ENCODE results near the gene NETO2.
A peak's percentile ranks its signal among the peaks of the same experiment; 100 is the strongest.
"Not testable (repeated sequence)": the region's sequence is repeated elsewhere in the genome, so short reads cannot be mapped to it uniquely, and the experiment has no call there.

NETO2 gene

DNA sequence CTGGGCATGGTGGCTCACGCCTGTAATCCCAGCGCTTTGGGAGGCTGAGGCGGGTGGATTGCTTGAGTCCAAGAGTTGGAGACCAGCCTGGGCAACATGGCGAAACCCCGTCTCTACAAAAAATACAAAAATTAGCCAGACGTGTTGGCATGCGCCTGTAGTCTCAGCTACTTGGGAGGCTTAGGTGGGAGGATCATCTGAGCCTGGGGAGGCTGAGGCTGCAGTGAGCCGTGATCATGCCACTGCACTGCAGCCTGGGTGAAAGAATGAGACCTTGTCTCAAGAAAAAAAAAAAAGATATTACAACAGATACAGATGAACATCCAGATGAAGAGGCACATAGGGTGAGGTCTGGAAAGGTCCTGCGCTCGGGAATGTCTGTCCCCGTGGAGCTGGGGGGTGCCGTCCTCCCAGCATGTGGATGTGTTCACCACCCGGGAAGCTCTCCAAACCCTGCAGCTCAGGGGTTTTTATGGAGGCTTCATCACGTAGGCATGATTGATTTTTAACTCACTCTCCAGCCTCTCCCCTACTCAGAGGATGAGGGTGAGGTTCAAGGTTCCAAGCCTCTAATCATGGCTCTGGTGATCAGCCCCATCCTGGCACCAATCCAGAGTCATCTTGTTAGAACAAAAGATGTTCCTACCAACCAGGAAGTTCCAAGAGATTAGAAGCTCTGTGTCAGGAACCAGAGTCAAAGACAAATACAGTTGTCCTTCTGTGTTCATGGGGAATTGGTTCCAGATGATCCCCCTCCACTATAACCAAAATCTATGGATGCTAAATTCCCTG lies 85.3 kb downstream of the NETO2 start:
- H3K4me3 ChIP-seq (ENCODE audit: low read depth, low read length) = no peak overlapping the region
- H3K9me3 ChIP-seq (ENCODE audit: control insufficient read depth, insufficient read depth, low read depth, low read length) = no peaks in the 10 kb centered on the region
- H3K27ac ChIP-seq (ENCODE audit: extremely low read depth, low read depth, low read length) = no peak overlapping the region
- H3K36me3 ChIP-seq (ENCODE audit: control insufficient read depth in 2 of 2, insufficient read depth in 1 of 2, low read length in 2 of 2) = no peaks in the 10 kb centered on the region
- ChIA-PET CTCF (interaction anchor here (0.6 to 0.7 kb wide), 2 partner anchors 91 to 1012 kb away, joined by 3 to 4 read pairs; no protein-coding TSS in a partner anchor), POLR2A (no interaction called here)
- no peaks in the 10 kb centered on the region for H3K4me1 ChIP-seq (ENCODE audit: control insufficient read depth, insufficient read depth, low read length)
- TF ChIP-seq SP7 (tag by site-specific recombination; IDR thresholded peaks at IDR 0.05) = peak; percentile 62; the same call in 1 of the 2 replicates
- no peak for TF ChIP-seq ZNF792 (tag by site-specific recombination; IDR thresholded peaks at IDR 0.05)
- no peak for TF ChIP-seq ZNF677 (tag by site-specific recombination; IDR thresholded peaks at IDR 0.05)
- TF ChIP-seq GLIS1 (tag by site-specific recombination; IDR thresholded peaks at IDR 0.05) = peak; percentile 43
- TF ChIP-seq ZFHX2 (tag by site-specific recombination; conservative IDR thresholded peaks at IDR 0.05) = no peak
- no peak for TF ChIP-seq ZNF121 (tag by site-specific recombination; IDR thresholded peaks at IDR 0.05)
- peak; percentile 56 for TF ChIP-seq ZIC2 (tag by site-specific recombination; IDR thresholded peaks at IDR 0.05)
- TF ChIP-seq ZNF157 (tag by site-specific recombination; IDR thresholded peaks at IDR 0.05) = no peak
- no peak for TF ChIP-seq ZNF292 (tag by site-specific recombination; IDR thresholded peaks at IDR 0.05; ENCODE audit: borderline replicate concordance, low read depth)

DNA sequence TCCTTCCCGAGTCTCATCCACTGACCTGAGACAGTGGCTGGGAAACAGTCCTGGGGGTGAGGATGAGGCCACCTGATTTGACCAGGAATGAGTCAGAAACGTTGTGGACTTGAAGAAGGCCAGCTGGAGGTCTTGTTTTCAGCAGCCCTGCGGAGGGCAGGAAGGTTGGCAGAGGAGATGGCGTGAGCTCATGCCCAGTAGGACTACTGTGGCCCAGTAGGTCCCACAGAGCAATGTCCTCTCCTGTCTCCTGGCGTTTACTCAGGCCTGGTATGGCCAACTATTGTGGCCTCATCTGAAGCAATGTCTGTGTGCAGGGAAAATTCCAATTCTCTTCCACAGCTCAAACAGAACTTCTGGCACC lies 86.1 kb downstream of the NETO2 start:
- TF ChIP-seq SCRT2 (tag by site-specific recombination; IDR thresholded peaks at IDR 0.05) (no peak), ZIC2 (tag by site-specific recombination; IDR thresholded peaks at IDR 0.05) (peak; percentile 54)
- no peaks in the 10 kb centered on the region for H3K36me3 ChIP-seq (ENCODE audit: control insufficient read depth in 2 of 2, insufficient read depth in 1 of 2, low read length in 2 of 2)
- no peaks in the 10 kb centered on the region for H3K4me1 ChIP-seq (ENCODE audit: control insufficient read depth, insufficient read depth, low read length)
- no peak overlapping the region for H3K27ac ChIP-seq (ENCODE audit: extremely low read depth, low read depth, low read length)
- H3K9me3 ChIP-seq (ENCODE audit: control insufficient read depth, insufficient read depth, low read depth, low read length) = no peaks in the 10 kb centered on the region
- H3K4me3 ChIP-seq (ENCODE audit: low read depth, low read length) = no peak overlapping the region
- POLR2A ChIA-PET = interaction anchor here (0.6 kb wide), 1 partner anchor 47 kb away, joined by 3 read pairs; no protein-coding TSS in a partner anchor
- CTCF ChIA-PET = no interaction called here

DNA sequence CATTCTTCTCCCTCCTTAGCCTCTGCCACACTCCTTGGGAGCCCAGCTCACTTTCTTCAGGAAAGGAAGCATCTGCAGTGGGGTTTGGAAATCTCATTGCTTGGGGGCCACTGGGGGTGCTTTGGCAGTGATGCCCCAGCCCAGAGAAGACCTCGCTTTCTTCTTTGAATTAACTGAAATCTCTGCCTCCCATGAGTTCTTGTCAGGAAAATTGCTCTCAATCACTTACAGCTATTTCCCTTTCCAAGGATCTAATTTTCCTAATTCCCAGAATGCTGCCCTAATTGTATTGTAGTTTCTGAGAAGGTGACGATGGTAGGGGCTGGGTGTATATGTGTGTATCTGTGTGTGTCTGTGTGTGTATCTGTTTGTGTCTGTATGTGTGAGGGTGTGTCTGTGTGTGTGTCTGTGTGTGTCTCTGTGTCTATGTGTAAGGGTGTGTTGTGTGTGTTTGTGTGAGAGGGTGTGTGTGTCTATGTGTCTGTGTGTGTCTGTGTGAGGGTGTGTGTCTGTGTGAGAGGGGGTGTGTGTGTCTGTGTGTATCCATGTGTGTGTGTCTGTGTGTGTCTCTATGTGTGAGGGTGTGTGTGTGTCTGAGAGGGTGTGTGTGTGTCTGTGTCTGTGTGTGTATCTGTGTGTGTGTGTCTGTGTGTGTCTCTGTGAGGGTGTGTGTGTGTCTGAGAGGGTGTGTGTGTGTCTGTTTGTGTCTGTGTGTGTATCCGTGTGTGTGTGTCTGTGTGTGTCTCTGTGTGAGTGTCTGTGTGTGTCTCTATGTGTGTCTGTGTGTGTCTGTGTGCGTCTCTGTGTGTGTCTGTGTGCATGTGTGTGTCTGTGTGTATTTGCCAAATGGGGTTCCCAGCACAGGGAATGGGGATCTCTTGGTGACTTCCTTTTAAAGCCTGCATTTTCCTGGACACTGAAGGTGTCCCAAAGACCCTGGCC lies 86.8 kb downstream of the NETO2 start:
- ChIA-PET CTCF (interaction anchor here (0.6 to 0.8 kb wide), 2 partner anchors 10 to 87 kb away, joined by 4 read pairs; partner anchors contain the start of gene NETO2), POLR2A (interaction anchor here (0.6 kb wide), 1 partner anchor 48 kb away, joined by 3 read pairs; no protein-coding TSS in a partner anchor)
- H3K9me3 ChIP-seq (ENCODE audit: control insufficient read depth, insufficient read depth, low read depth, low read length) = no peaks in the 10 kb centered on the region
- no peak overlapping the region for H3K4me3 ChIP-seq (ENCODE audit: low read depth, low read length)
- no peak overlapping the region for H3K27ac ChIP-seq (ENCODE audit: extremely low read depth, low read depth, low read length)
- no peaks in the 10 kb centered on the region for H3K36me3 ChIP-seq (ENCODE audit: control insufficient read depth in 2 of 2, insufficient read depth in 1 of 2, low read length in 2 of 2)
- H3K4me1 ChIP-seq (ENCODE audit: control insufficient read depth, insufficient read depth, low read length) = no peaks in the 10 kb centered on the region
- TF ChIP-seq, protein P1, sequence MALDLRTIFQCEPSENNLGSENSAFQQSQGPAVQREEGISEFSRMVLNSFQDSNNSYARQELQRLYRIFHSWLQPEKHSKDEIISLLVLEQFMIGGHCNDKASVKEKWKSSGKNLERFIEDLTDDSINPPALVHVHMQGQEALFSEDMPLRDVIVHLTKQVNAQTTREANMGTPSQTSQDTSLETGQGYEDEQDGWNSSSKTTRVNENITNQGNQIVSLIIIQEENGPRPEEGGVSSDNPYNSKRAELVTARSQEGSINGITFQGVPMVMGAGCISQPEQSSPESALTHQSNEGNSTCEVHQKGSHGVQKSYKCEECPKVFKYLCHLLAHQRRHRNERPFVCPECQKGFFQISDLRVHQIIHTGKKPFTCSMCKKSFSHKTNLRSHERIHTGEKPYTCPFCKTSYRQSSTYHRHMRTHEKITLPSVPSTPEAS (tag by site-specific recombination; IDR thresholded peaks at IDR 0.05) = peak; percentile 96
- 0 out of 2 replicates have a peak, but pooled peaks have one; percentile 26 for TF ChIP-seq PRDM1 (tag by site-specific recombination; IDR thresholded peaks at IDR 0.05)
- TF ChIP-seq, protein P2, sequence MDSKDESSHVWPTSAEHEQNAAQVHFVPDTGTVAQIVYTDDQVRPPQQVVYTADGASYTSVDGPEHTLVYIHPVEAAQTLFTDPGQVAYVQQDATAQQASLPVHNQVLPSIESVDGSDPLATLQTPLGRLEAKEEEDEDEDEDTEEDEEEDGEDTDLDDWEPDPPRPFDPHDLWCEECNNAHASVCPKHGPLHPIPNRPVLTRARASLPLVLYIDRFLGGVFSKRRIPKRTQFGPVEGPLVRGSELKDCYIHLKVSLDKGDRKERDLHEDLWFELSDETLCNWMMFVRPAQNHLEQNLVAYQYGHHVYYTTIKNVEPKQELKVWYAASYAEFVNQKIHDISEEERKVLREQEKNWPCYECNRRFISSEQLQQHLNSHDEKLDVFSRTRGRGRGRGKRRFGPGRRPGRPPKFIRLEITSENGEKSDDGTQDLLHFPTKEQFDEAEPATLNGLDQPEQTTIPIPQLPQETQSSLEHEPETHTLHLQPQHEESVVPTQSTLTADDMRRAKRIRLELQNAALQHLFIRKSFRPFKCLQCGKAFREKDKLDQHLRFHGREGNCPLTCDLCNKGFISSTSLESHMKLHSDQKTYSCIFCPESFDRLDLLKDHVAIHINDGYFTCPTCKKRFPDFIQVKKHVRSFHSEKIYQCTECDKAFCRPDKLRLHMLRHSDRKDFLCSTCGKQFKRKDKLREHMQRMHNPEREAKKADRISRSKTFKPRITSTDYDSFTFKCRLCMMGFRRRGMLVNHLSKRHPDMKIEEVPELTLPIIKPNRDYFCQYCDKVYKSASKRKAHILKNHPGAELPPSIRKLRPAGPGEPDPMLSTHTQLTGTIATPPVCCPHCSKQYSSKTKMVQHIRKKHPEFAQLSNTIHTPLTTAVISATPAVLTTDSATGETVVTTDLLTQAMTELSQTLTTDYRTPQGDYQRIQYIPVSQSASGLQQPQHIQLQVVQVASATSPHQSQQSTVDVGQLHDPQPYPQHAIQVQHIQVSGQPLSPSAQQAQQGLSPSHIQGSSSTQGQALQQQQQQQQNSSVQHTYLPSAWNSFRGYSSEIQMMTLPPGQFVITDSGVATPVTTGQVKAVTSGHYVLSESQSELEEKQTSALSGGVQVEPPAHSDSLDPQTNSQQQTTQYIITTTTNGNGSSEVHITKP (tag by site-specific recombination; IDR thresholded peaks at IDR 0.05) = no peak

DNA sequence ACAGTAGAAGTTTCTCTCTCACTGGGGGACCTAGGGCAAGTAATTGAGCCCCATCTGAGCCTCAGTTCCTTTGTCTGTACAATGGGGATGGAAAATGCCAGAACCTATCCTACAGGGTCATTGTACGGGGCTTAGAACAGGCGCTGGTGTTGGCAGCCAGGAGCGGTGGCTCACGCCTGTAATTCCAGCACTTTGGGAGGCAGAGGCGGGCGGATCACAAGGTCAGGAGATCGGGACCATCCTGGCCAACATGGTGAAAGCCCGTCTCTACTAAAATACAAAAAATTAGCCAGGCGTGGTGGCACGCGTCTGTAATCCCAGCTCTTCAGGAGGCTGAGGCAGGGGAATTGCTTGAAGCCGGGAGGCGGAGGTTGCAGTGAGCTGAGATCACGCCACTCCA lies 87.7 kb downstream of the NETO2 start:
- H3K4me1 ChIP-seq (ENCODE audit: control insufficient read depth, insufficient read depth, low read length); H3K9me3 ChIP-seq (ENCODE audit: control insufficient read depth, insufficient read depth, low read depth, low read length); H3K36me3 ChIP-seq (ENCODE audit: control insufficient read depth in 2 of 2, insufficient read depth in 1 of 2, low read length in 2 of 2); POLR2A ChIA-PET; H3K27ac ChIP-seq (ENCODE audit: extremely low read depth, low read depth, low read length); H3K4me3 ChIP-seq (ENCODE audit: low read depth, low read length): not testable (repeated sequence)
- CTCF ChIA-PET = interaction anchor here (0.6 to 0.8 kb wide), 2 partner anchors 9 to 88 kb away, joined by 4 read pairs; partner anchors contain the start of gene NETO2
